Measurements from ENCODE around the gene UAP1.
"Not testable (repeated sequence)": the region's sequence is repeated elsewhere in the genome, so short reads cannot be mapped to it uniquely, and the experiment has no call there.

Gene UAP1

GRCh38 chr1:162596514-162597170 is 35.1 kb downstream of the UAP1 start:
- Histone ChIP-seq H3K9me3 (ENCODE audit: insufficient read depth, low read length, severe bottlenecking) (no peaks in the 10 kb centered on the region), H3K36me3 (ENCODE audit: insufficient read depth, low read length) (peaks cover 34% of the 10 kb centered on the region), H3K4me3 (ENCODE audit: low read depth in 1 of 2, low read length in 2 of 2) (no peak overlapping the region), H3K4me1 (ENCODE audit: insufficient read depth, low read length) (no peaks in the 10 kb centered on the region), H3K27ac (ENCODE audit: low read length) (no peak overlapping the region), H2AFZ (ENCODE audit: low read depth, low read length) (no peak overlapping the region), H3K79me2 (ENCODE audit: insufficient read depth, low read length) (no peaks in the 10 kb centered on the region), H4K20me1 (ENCODE audit: insufficient read depth, low read length) (no peaks in the 10 kb centered on the region), H3K9ac (ENCODE audit: low read depth, low read length) (no peak overlapping the region), H3K4me2 (ENCODE audit: insufficient read depth, low read length) (no peak overlapping the region), H3K27me3 (ENCODE audit: insufficient read depth, low read length, poor library complexity) (no peaks in the 10 kb centered on the region)
- TF ChIP-seq, protein P1, sequence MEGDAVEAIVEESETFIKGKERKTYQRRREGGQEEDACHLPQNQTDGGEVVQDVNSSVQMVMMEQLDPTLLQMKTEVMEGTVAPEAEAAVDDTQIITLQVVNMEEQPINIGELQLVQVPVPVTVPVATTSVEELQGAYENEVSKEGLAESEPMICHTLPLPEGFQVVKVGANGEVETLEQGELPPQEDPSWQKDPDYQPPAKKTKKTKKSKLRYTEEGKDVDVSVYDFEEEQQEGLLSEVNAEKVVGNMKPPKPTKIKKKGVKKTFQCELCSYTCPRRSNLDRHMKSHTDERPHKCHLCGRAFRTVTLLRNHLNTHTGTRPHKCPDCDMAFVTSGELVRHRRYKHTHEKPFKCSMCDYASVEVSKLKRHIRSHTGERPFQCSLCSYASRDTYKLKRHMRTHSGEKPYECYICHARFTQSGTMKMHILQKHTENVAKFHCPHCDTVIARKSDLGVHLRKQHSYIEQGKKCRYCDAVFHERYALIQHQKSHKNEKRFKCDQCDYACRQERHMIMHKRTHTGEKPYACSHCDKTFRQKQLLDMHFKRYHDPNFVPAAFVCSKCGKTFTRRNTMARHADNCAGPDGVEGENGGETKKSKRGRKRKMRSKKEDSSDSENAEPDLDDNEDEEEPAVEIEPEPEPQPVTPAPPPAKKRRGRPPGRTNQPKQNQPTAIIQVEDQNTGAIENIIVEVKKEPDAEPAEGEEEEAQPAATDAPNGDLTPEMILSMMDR (IDR thresholded peaks at IDR 0.05; ENCODE audit: borderline replicate concordance, extremely low read depth, low read length, poor library complexity, severe bottlenecking), result no peak
- TF ChIP-seq EZH2 (IDR thresholded peaks at IDR 0.05; ENCODE audit: borderline replicate concordance, low read depth, low read length, severe bottlenecking), result no peak
- ATAC-seq (ENCODE audit: insufficient read depth, low read depth) (no peak), DNase-seq (no peak)

DNA sequence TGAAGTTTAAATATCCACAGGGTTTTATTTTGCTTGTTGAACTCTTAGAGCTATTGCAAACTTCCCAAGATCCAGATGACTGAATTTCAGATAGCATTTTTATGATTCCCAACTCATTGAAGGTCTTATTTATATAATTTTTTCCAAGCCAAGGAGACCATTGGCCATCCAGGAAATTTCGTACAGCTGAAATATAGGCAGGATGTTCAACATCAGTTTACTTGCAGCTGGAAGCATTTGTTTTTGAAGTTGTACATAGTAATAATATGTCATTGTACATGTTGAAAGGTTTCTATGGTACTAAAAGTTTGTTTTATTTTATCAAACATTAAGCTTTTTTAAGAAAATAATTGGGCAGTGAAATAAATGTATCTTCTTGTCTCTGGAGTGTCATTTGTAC is 37.9 kb downstream of the UAP1 start:
- Histone ChIP-seq H3K9ac (ENCODE audit: low read depth, low read length) (no peak overlapping the region), H3K4me3 (ENCODE audit: low read depth in 1 of 2, low read length in 2 of 2) (no peak overlapping the region), H4K20me1 (ENCODE audit: insufficient read depth, low read length) (no peaks in the 10 kb centered on the region), H3K4me2 (ENCODE audit: insufficient read depth, low read length) (no peak overlapping the region), H3K79me2 (ENCODE audit: insufficient read depth, low read length) (no peaks in the 10 kb centered on the region), H2AFZ (ENCODE audit: low read depth, low read length) (no peak overlapping the region), H3K9me3 (ENCODE audit: insufficient read depth, low read length, severe bottlenecking) (no peaks in the 10 kb centered on the region), H3K4me1 (ENCODE audit: insufficient read depth, low read length) (no peaks in the 10 kb centered on the region), H3K27ac (ENCODE audit: low read length) (no peak overlapping the region), H3K36me3 (ENCODE audit: insufficient read depth, low read length) (peaks cover 21% of the 10 kb centered on the region; the same call in 1 of the 2 replicates), H3K27me3 (ENCODE audit: insufficient read depth, low read length, poor library complexity) (no peaks in the 10 kb centered on the region)
- no peak for TF ChIP-seq EZH2 (IDR thresholded peaks at IDR 0.05; ENCODE audit: borderline replicate concordance, low read depth, low read length, severe bottlenecking)
- TF ChIP-seq, protein P1 (IDR thresholded peaks at IDR 0.05; ENCODE audit: borderline replicate concordance, extremely low read depth, low read length, poor library complexity, severe bottlenecking), result no peak
- DNase-seq (no peak), ATAC-seq (ENCODE audit: insufficient read depth, low read depth) (no peak)

DNA sequence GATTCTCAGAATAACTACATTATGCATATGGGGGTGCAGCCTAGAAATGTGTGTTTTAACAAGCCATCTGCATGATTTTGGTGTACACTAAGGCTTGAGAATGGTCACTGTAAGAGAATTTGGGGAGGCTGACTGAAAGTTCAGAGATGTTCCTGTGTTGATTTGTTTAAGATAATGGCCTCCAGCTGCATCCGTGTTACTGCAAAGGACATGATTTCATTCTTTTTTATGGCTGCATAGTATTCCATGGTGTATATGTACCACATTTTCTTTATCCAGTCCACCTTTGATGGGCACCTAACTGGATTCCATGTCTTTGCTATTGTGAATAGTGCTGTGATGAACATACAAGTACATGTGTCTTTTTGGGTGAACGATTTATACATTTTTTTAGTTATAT is 41.6 kb downstream of the UAP1 start:
- H3K9ac ChIP-seq (ENCODE audit: low read depth, low read length); H3K27me3 ChIP-seq (ENCODE audit: insufficient read depth, low read length, poor library complexity); H3K79me2 ChIP-seq (ENCODE audit: insufficient read depth, low read length); H3K4me2 ChIP-seq (ENCODE audit: insufficient read depth, low read length); ATAC-seq (ENCODE audit: insufficient read depth, low read depth); H2AFZ ChIP-seq (ENCODE audit: low read depth, low read length); H4K20me1 ChIP-seq (ENCODE audit: insufficient read depth, low read length); H3K4me1 ChIP-seq (ENCODE audit: insufficient read depth, low read length); H3K27ac ChIP-seq (ENCODE audit: low read length); H3K9me3 ChIP-seq (ENCODE audit: insufficient read depth, low read length, severe bottlenecking); DNase-seq; H3K4me3 ChIP-seq (ENCODE audit: low read depth in 1 of 2, low read length in 2 of 2): not testable (repeated sequence)
- peaks cover 11% of the 10 kb centered on the region; the same call in 1 of the 2 replicates for H3K36me3 ChIP-seq (ENCODE audit: insufficient read depth, low read length)

DNA sequence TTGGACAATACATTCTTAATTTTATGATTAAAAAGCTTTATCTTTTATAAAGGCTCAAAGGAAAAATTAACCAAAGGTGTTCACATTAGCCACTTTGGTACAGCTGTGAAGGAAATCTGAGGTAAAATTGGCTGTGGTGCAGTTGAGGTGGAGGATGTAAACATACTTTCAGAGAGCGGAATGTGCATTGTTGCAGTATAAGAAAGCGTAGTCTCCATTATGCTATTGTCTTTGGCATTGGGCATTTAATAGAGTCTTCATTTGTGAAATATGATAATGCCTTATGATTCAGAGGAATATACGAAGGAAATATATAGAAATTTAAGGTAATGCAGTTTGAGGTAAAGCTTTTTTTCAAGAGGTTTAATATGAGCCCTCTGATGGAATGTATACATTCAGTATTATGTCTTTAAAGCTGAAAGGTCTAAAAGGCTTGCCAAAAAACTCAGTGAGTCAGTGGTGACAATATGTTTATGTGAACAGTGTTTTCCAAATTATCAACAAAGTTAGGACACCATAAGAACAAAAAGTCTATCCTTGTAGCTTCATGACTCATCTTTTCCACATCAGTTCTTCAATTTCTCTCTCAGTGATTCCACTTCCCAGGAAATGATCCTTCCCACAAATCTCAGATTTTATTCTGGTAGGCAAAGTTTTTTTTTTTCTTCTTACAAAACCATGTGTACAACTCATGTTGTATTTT is 43.9 kb downstream of the UAP1 start:
- H3K4me3 ChIP-seq (ENCODE audit: low read depth in 1 of 2, low read length in 2 of 2), result no peak overlapping the region
- DNase-seq (no peak), ATAC-seq (ENCODE audit: insufficient read depth, low read depth) (no peak)
- no peak overlapping the region for H3K4me2 ChIP-seq (ENCODE audit: insufficient read depth, low read length)
- H3K9ac ChIP-seq (ENCODE audit: low read depth, low read length), result no peak overlapping the region
- no peaks in the 10 kb centered on the region for H3K27me3 ChIP-seq (ENCODE audit: insufficient read depth, low read length, poor library complexity)
- H3K27ac ChIP-seq (ENCODE audit: low read length), result no peak overlapping the region
- no peaks in the 10 kb centered on the region for H3K4me1 ChIP-seq (ENCODE audit: insufficient read depth, low read length)
- no peaks in the 10 kb centered on the region for H4K20me1 ChIP-seq (ENCODE audit: insufficient read depth, low read length)
- no peak overlapping the region for H2AFZ ChIP-seq (ENCODE audit: low read depth, low read length)
- H3K9me3 ChIP-seq (ENCODE audit: insufficient read depth, low read length, severe bottlenecking), result no peaks in the 10 kb centered on the region
- no peak for TF ChIP-seq EZH2 (IDR thresholded peaks at IDR 0.05; ENCODE audit: borderline replicate concordance, low read depth, low read length, severe bottlenecking)
- peaks cover 9% of the 10 kb centered on the region; the same call in 1 of the 2 replicates for H3K36me3 ChIP-seq (ENCODE audit: insufficient read depth, low read length)
- no peaks in the 10 kb centered on the region for H3K79me2 ChIP-seq (ENCODE audit: insufficient read depth, low read length)

All from DND-41 (cell line).